ENCODE results near the gene PHYHIPL.

GRCh38 chr10:59285848-59286247 lies 109.4 kb downstream of the PHYHIPL start:
- TF ChIP-seq POLR2A (IDR thresholded peaks at IDR 0.05) (no peak), CTCF (IDR thresholded peaks at IDR 0.05 in 8 of 11, conservative IDR thresholded peaks at IDR 0.05 in 3 of 11) (no peak)
